HG03159 (cell line): ENCODE measurements around the gene MRAS.

ENCODE experiments used
- ATAC-seq: cut with Tn5 transposase; IDR thresholded peaks from one replicate; pipeline ENCODE4 v1.9.1; 2021; ENCODE audit warnings: mild to moderate bottlenecking, moderate library complexity; ENCODE audit not compliant: unreplicated experiment

The MRAS gene

DNA sequence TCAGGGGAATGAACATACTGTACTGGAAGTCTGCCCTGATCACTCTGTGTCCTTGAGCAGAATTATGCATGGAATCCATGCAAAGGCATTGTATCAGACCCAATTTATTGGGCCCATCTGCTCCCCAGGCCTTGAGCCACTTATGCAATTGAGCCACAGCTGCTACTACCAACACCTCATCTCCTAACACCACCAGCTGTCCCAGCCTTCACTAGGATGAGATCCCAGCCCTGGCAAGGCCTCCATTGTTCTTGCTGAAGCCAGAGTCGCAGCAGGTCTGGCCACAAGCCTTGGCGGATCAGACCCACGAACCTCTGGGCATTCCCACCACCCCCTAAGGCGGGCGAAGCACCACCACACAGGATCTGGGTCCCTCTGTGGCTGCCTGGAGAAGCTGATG, 9.6 kb upstream of the MRAS start:
- ATAC-seq, result no peak

DNA sequence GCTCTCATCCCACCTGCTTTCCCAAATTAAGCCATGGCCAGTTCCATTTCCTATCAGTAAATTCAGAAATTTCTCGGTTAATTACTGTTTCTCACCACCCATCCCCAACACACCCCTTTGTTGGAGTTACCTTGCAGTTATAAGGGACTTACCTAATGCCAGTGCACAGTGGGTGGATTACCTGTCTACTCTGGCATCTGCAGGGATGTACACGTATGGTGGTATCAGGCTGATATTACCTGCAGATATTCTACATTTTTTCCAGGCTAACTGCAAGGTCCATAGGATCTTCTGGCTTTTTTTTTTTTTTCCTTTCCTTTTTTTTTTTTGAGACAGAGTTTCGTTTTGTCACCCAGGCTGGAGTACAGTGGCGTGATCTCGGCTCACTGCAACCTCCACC, 7.9 kb upstream of the MRAS start:
- no peak for ATAC-seq

DNA sequence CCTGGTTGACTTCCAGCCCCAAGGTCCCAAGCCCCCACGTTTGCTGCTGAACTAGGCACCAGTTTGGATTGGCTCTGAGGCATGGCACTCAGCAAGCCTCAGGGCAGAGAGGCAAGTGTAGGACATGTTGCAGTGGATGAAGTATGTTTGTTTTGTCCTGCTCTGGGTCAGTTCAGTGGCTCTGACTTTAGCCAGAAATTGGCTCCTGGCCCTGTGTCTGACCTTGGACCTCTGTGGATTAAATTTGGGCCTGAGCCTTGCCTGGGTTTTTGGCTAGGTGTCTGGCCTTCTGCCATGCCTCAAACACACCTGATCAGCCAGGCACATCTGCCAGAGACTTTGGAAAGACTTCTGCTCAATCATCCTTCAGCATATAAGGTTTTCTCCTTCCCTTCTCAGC, 3.6 kb upstream of the MRAS start:
- no peak for ATAC-seq

DNA sequence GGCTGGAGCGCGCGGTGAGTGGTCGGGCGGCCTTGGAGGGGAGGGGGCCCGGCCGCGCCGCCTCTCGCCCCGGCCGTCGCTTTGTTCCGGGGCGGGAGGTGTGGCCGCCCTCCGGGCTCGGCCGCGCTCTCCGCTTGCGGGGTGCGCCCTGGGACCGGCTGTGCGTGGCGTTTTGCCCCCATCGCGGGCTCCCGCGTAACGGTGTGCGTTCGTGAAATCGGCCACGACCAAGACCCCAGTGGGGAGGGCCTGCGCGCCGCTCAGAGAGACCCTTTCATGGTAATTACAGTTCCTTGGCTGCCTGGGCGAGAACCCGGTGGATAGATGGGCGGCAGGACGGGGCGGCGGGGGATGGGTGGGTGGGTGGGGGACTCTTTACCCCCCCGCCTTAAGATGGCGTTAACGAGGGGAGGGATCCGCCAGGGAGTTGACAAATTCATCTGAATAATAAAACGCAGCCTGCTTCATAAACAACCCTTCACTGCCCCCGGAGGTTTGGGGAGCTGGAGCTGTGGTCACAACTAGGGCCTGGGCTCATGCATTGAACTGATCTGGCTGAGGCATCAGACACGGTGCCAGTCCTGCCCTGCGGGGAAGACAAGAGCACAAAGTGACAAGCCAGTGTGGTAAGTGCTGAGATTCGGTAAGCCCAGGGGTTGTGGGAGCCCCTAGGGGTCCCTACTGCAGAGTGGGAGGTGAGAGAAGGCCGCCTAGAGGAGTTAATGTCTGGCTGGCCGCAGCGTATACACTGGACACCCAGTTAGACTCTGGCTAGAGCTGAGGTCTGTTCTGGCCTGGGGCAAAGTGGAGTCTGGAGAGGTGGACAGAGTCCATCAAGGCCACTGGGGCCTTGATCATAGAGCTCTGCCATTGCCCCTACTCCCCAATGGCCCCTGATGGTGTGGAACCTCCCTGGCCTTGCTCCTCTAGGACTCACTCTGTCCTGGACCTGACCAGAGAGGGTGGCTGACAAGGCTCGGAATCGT, 668 bp downstream of the MRAS start:
- no peak for ATAC-seq

DNA sequence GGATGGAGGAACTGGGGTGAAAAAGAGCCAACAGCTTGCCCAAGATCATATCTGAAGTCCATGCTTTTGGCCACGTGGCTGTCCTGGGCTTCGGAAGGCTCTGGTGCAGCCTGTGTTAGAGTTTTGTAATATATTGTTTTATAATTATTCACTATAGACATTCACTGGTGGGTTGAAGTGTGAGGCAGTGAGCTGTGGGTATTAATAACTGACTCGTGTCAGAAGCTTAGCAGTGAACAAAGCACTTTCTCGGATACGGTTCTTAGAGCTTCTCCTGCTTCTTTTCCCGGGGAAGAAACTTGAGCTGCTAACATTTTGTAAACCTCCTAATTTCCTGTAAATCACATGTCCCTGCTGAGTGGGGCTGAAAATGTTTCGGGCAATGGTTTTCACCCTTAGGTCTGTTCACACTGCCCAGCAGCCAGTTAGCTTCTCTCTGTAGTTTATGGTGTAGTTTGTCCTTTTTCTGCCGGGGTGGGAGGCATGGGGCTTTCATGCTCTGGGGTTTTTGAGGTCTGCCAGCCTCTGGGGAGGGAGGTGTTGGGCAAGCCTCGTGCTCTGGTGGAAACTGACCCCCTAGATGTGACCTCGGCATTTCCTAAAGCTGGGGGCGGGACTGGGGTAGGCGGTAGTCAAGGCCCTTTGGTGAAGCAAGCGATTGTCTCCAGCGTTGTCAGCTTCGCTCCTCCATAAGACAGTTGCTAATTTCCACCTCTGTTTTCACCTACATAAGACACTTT, 1.7 kb downstream of the MRAS start:
- ATAC-seq, result no peak

DNA sequence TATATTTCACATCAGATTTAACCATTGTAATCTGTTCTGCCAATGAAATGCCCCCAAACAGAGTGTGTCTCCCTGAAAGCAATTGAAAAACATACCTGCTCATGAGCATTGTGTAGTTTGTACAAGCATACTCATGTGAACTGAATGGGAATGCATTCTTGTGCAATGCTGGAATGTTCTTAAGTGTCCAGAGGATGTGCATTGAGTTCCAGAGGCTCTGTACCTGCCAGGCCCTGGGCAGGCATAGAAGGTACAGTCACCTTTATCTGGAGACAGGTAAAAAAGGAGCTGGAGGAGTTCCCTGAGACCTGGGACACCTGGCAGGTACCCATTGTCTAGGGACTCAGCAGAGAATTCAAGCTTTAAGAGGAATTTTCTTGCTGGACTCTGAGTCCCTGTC, 2.8 kb downstream of the MRAS start:
- ATAC-seq, result no peak

DNA sequence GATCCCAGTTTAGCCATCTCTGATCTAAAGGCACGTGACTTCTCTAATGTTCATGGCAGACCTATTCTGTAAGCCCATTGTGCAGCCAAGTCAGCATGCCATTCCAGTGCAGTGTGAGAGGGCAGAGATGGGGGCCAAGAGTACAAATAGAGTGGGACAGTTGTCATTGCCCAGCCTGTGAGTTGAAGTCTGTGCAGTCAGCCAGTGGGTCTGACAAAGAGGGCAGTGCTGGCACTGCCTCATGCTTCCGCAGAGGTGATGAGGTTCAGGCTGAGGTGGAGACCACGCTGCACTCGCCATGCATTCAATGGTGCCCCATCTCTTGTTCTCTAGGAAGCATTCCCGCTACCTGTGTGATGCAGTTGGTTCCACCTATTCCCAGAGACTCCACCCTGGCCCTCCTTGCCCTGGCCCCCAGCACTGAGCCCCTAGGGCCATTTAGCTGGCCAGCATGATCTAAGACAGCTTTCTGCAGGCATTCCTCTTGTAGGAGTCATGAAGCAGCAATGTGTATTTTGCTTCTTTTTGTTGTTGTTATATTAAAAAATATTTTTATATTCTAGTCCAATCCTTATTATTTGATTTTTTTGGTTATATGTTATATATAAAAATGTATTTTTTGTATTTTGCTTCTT, 3.7 kb downstream of the MRAS start:
- ATAC-seq, result no peak

DNA sequence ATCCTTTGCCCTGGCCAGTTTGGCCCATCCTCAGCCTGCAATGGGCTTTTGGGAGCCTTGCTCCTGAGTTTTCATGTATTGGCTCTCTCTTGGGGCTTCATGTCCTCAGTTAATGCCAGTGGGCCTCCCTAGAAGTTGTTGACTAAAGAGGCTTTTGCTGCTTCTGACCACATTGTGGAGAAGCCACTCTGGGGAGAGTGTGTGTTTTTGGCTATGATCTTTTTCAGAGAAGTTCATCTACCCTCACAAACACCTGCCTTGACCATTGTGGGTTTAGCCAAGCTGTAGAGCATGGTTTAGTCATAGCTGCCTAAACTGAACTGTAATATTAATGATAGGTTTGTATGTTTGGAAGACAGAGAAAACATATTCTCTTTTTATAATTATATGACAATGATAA, 6.0 kb downstream of the MRAS start:
- no peak for ATAC-seq

DNA sequence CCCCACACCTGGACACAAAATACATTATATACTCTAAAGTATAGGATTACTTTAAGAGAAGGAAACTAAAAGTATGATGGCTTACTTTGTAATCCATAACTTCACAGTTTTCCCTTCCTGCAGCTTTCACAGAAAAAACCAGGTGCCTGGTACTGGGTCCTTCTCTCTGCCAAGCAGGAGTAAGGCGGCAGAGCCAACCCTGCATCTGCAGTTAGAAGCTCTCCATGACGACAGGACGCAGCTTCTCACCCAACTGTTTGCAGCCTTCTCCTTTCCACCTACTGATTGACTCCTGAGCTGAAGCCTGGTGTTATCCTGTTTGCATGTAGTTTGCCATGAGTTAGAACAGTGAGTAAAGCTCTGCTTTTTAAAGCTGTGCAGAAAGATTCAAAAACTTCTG, 6.7 kb downstream of the MRAS start:
- ATAC-seq, result no peak

DNA sequence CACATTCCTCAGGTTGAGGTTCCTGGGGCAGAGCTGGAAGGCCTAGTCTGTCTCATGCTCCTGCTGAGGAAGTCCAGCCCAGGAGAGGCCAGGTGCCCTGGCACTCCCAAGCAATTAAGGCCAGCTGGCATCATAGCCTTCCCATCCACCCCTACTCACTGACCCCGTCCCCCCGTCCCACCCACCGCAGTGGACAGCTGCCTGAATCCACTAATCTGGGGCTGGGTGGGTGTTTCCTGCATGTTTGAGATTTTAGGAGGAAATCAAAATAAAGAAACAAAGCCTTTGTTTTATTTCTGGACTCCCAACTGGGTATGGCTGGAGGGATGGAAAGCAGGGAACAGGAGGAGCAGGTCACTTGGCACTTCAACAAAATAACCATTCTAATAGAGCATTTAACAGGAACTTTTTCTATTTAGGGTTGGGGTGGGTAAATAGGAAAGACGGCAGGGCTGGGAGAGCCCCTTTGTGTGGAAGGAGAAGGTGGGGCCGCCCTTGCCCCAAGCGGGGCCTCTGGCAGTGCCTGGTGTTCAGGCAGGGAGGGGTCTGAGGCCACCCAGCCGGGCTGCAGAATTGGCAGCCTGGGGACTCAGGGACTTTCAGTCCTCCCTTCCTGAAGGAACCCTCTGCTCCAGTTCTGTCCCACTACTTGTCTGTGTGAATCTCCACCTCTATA, 8.5 kb downstream of the MRAS start:
- no peak for ATAC-seq

DNA sequence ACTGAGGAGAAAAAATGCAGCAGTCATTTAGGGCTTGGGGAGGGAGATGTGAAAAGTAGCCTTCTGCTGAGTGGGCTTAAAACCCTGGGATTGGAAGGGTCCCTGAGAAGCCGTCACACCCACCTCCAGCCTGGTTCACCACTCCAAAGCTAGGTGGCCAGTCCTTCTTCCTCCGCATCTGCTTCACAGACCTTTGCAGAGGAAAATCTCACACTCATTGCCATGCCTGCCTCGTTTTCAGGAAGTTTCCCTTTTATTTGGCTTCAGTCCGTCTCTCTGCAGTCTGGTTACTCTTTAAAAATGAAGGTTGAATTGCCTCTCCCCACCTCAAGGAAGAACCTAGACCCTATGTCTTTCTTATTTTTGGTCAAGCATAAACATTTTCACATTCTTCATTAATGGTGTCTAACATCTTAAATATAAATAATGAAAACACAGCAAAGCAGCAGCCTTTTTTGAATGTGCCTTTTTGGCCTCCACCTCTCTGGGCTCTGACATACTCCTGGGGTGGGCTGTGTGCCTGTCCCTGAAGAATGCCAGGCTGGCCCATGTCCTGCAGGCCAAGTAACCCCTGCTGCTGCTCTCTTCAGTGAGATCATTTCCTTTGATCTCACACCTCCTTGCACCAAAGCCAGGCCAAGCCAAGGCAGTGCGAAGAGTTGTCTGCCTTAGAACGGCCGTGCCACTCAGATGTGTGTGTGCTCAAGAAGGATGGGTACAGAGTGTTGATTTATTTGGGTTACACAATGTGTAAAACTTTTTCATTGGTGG, 11.0 kb downstream of the MRAS start:
- no peak for ATAC-seq

DNA sequence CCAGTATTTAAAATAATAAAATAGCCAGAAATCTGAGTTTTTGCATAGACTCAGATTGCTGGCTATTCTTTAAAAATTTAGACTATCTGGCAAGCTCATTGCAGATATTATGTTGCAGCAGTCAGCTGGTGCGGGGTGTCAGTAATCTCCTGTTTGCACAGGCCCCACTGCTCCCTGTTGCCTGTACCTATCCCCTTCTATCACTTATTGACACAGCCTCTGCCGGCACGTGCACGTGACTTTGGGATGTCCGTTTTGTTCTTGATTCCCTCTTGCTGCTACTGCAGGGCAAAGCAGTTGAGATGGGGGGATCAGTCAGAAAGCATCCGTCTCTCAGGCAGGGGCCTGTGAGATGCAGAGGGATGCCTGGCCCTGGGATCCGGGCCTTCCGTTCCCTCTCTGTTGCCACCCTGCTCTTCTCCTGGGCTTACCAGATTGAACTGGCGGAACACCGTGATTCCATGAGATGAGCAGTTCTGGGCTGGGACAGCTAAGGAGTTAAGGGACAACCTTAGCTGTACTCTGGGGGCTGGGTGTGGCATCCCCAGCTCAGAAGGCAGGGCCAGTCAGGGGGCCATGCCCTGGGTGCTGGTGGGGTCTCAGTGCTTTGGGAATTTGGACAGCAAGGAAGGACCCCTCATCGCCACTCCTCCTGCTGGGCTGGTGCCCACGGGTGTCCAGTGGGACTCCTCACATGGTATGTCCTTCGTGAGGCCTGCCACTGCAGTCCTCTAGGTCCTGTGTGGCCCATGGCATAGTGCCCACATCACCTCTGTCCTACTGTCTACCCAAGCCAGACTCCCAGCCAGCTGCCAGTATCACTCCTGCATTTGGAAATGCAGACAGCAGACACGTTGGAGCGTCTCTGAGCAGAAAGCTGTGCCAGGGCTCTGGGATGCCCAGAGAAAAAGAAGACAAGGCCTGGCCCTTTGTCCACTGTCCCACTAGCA, 11.8 kb downstream of the MRAS start:
- ATAC-seq, result no peak

DNA sequence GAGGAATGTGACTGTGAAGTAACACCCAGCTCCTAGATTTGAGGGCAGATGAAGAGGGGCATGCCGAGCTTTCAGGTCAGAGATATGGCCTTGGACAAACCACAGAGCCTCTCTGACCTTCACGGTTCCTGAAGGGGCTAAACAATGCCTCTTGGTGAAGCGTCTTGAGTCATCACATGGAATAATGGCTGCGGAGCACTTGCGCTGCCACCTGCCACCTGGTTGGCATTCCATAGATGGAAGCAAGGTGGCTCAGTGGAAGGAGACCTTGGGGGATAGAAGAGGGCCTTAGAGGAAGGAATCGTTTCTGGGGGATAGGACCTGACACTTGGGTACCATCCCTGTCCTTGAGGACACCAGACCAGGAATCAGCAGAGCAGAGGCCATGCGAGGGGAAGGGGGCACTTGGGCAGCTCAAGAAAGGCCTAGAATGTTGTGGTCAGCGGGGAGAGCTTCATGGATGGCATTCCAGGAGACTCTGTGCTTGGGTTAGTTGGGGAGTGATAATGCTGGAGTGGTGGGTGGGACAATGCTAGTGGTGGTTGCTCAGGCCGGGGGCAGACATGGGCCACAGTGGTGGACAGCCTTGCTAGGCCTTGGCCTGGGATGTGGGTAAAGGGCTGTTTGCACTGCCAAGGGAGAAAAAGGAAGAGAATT, 12.6 kb downstream of the MRAS start:
- no peak for ATAC-seq

DNA sequence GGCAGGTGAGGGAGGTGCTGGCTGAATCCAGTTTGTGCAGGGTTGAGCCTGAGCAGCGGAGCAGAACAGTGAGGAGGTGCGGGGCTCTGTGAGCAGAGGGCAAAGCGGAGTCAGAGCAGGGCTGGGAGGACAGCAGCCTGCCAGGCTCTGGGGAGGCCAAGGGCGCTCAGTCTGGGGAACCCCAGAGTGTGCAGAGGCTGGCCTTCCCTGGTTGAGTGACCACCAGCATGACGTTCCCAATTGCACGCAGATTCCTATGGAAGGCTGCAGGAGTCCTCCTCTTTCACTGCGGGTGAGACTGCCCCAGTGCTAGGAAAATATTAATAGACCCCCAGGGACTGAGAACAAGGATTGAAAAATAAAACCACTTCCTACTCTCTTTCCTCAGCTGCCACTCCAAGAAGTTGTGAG, 13.2 kb downstream of the MRAS start:
- ATAC-seq, result no peak

DNA sequence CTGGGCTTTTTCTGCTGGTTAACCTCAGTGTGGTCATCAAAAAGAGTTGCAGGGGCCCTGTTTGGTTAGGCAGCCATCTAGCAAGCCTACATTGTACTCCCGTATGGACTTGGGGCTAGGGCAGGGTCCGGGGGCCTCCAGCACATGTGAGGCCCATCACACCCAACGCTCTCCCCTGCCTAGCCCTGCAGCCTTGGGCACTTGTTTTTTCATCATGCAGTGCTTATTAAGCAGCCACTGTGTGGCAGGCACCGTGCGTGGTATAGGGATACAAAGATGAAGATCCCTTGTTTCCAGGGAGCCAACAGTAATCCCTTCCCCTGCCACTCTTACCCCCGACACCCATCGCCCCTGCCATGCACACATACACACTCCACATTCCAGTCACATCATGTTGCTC, 14.2 kb downstream of the MRAS start:
- ATAC-seq, result no peak

DNA sequence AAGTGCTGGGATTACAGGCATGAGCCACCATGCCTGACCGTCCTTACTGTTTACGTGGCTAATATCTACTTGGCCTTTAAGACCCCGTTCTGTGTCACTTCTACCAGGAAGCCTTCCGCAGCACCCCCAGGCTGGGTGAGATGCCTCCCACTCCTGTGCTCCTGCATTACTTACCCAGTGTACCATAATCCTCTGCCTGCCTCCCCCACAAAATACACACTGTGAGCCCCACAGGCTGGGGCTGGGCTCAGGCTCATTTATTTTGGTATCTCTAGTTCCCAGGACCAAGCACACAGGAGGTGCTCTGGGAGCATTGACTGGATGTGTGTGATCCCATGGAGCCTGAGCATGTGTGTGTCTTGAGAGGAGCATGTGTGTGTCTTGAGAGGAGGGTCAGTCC, 14.9 kb downstream of the MRAS start:
- no peak for ATAC-seq

DNA sequence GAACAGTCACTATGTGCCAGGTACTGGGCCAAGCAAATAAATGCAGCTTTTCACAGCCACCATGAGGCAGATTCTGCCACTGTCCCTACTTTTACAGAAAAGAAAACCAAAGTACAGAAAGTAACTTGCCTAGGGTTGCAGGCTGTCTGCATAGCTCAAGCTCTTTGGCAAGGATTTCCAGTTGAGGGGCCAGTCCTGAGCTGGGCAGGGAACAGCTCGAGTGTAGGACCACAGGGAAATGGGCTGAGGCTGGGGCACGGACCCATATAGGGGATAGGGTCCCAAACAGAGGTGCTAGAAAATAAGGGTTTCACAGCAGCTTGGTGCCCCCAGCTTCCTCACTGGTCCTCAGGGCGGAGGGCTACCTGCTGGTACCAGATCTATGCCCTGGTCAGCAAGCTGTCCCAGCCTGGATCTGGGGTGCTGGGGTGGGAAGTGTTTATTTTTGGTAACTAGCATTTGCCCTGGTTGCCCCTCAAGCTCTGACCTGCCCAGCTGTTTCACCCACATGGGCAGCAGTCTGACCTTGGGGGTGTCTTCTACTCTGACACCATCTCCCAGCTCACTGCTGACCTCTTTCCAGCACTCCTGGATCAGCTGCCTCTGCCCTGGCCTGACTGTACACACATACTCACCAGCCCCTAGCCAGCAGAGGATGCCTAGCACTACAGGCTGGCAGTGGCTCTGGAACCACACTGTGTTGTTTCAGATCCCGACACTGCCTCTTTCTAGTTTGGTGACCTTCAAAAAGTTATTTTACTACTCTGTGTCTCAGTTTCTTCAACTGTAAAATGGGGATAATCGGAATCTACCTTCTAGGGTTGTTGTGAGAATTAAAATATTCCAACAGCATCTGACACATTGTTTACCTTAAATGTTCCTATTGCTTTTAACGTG, 16.2 kb downstream of the MRAS start:
- ATAC-seq, result no peak

DNA sequence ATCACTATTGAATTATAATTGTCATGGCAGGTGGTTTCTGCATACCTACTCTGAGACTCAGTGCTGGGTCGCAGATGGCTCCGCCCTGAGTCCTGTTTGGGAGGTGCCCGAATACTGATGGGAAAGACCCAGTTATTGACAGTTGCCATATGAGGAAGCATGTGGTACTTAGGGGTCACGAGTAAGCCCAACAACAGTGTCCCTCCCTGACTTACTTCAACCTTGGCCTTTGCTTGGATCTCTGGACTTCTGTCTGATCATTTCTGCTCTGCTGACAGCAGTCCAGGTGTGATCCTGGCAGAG, 16.8 kb downstream of the MRAS start:
- ATAC-seq, result no peak
